GM19452 (cell line): ENCODE data around the gene PTPN21.
A peak's percentile ranks its signal among the peaks of the same experiment; 100 is the strongest.

Experiments used
- ATAC-seq: cut with Tn5 transposase; IDR thresholded peaks from one replicate; pipeline ENCODE4 v1.9.1; 2021; ENCODE audit not compliant: unreplicated experiment

PTPN21 gene

DNA sequence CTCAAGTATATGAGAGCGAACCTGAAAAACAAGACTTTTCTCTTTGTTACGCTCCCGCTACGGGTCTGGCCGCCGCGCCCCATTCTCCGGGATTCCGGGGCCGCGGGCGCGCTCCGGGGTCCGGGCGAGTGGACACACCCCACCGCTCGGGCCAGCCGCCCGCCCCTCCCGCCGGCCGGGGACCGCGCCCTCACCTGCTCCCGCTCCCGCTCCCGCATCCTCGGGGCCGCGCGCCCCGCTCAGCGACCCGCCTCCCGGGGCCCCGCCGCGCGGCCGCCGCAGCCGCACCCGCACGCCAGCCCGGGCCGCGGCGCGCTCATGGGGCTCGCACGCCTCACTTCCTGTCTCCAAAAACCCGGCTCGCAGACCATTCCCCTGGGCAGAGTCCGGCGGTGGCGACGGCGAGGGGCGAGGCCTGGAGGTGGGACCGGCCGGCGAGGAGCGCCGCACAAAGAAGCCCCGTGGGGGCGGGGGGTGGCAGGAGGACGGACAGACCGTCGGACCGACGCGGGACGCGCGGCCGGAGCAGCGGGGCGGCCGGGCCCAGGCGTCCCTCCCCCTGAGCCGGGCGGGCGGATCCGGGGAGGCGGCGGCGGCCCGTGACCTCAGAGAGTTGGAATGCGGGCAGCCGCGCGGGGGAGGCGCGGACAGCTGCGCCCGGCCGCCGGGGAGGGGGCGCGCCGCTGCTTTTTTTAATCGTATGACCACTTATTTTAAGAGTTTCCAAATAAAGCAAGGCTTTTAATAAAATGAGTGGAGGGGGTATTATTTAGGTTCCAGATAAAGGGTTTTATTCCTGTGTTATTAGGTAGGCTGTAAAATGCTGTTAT lies at the start of gene PTPN21:
PTPN21 (minus strand) TSS at position 551 of the 830 bp plus-strand sequence. CDS start 4,590 bp downstream, outside the sequence.
- ATAC-seq: peak; percentile 48

DNA sequence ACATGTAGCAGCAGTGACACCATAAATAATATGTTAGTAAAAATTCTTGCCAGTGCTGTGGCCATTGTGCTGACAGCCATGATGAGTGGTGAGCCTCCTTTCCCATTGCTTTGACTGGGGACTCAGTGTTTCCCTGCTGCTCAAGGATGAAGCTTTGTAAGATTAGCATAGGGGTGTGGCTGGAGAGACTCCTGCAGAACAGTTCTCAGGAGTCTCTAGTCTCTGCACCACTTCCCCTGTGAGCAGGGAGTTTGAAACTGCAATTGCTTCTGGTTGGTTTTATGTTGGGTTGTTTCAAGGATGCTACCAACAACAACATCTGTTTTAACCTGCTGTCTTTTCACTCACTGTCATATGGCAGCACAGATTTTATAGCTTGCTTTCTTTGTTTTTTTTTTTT lies 49.4 kb upstream of the PTPN21 start:
- ATAC-seq: no peak

DNA sequence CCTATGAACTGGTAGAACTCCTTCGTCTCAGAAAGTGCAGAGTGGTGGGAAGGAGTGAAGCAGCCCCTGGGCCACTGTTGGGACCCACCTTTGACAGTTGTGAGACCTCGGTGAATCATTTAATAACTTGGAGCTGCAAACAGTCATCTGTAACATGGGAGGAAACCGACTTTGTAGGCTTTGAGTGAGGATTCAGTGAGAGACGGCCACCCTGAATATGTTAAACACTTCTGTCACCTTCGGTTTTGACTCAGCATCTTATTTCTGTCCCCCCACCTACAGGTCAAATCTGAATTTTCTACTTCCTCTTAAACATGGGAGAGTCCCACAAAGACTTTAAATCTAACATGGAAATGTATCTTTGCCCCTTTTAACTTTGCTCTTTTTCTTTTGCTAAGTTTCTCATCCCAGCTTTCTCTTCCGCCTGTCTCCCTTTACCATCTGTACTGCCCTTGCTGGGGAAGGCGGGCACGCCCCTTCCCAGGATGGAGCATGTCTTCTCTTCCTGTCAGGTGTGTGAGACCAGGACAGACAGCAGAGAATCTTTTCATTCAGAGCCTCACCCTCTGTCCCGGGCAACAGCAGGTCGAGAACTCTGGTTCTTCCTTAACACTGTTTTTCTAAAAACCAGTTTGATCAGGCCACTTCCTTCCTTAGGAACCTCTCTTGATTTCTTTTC lies 45.1 kb upstream of the PTPN21 start:
- ATAC-seq: peak; percentile 90

DNA sequence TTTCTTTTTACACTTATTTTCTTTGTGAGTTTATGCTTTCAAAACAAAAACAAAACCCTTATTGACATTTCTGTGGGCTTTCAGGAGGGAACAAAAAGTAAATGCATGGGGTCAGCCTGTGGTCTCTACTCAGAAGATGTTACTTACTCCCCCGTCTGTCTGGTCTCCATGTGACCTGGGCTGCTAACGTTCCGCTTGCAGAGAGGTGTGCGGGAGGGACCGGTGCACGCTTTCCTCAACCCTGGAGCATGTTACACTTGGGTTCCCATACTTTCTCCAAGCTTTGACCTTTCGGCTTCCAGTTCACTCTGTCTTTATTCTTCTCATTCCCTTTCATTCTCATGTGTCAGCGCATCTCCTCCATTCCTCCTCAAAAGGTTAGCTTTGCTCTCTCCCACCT lies 44.5 kb upstream of the PTPN21 start:
- ATAC-seq: peak; percentile 26

- ATAC-seq: no peak
Measured at GRCh38 chr14:88598097-88598675, 43.4 kb upstream of the PTPN21 start.

DNA sequence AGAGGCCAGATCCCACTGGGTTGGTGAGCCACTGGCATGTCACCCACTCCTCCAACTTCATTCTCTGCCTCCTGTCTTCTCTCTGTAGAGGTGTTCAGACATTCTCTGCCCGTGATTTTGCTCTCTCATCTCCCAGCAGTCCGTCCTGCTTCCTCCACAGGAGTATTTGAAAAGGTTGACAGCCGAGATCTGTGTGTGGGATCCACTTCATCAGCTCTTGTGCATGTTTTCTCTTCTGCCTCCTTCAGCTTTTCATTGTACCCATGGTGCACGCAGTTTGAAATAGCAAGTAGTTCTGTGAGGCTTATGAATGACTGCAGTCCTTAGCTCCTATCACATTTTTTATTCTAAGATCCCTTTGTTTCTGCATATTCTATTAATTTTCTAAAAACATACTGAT lies 42.8 kb upstream of the PTPN21 start:
- no peak for ATAC-seq

- no peak for ATAC-seq
Measured at GRCh38 chr14:88597038-88597437, 42.2 kb upstream of the PTPN21 start.

- no peak for ATAC-seq
Measured at GRCh38 chr14:88592031-88592430, 37.2 kb upstream of the PTPN21 start.

DNA sequence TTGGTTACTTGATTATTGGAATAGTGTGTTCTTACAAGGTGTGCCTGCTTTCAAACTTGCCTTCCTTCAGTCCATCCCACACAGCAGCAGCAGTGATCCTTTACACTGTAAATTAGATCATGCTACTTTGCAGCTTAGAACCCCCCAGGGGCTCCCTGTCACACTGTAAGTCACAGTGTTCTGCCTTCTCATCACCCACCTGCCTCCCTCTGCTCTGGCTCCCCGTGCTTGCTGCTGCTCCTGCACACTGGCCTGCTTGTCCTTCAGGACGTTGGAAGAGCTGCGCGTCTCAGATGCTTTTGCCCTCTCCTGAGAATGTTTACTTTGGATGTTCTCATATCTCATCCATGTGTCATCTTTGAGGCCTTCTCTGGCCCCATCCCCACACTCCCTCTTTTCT lies 35.4 kb upstream of the PTPN21 start:
- no peak for ATAC-seq

DNA sequence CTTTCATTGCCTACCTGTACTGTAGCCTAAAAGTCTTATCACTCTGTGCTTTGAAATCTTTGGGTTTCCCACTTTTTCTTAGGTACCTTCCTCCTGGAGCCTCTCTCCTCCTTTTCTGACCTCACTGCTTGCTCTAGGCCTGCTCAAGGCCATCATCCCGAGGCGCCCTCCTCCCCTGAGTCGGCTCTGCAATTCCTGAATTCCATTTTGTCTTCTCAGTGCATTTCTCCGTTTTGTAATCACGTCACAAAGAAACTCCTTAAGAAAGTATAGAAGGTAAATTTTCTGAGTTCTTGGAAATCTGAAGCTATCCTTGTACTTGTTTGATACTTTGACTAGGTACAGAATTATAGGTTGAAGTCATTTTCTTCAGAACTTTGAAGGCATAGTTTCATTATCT lies 33.3 kb upstream of the PTPN21 start:
- no peak for ATAC-seq

GRCh38 chr14:88584451-88584850 lies 29.6 kb upstream of the PTPN21 start:
- no peak for ATAC-seq

DNA sequence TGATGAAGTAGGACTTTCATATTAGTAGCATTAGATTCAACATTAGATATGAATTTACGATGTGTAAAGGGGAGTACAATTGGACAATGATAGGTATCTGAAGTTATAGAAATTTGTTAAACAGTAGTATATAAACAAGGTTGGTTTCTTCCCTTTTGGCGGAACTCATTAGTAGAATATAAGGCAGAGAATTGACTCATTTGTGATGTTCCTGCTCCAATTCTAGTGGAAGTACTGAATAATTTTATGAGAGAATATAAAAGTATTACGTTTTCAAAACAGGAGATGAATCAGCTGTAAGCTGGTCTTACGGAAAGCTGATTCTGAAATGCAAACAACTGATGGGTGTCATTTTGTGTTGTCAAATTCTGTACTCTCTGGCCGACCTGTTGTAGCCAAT lies 21.4 kb upstream of the PTPN21 start:
- ATAC-seq: no peak

DNA sequence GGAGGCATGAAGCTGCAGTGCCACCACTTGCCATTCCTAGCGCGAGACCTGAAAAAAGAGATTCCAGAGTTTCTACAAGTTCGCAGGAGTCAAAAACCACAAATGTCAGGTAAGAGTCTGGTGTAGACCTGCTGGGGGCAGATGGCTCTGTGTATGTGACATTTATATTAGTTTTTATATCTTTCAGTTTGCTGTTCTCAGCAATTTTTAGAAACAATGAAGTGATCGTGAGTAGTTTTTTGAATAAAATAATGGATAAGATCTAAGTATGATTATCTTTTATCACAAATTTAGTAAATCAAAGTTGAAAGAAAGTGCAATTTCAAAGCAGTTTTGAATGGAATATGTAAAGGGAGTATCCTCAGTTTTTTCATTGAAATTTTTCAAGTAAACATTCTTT lies 17.3 kb upstream of the PTPN21 start:
- no peak for ATAC-seq

- no peak for ATAC-seq
Measured at GRCh38 chr14:88568196-88568595, 13.4 kb upstream of the PTPN21 start.

GRCh38 chr14:88565427-88565826 lies 10.6 kb upstream of the PTPN21 start:
- ATAC-seq: no peak

- no peak for ATAC-seq
Measured at GRCh38 chr14:88563845-88564244, 9.0 kb upstream of the PTPN21 start.

- ATAC-seq: peak; percentile 95
Measured at GRCh38 chr14:88562831-88563686, 8.3 kb upstream of the PTPN21 start, which contains the start of gene ZC3H14. Gene ZC3H14 (plus strand): TSS chr14:88563037. CDS start chr14:88563134, 97 bp downstream.

- ATAC-seq: no peak
Measured at GRCh38 chr14:88562532-88562830, 7.7 kb upstream of the PTPN21 start.

GRCh38 chr14:88559852-88560251 lies 5.0 kb upstream of the PTPN21 start:
- no peak for ATAC-seq

DNA sequence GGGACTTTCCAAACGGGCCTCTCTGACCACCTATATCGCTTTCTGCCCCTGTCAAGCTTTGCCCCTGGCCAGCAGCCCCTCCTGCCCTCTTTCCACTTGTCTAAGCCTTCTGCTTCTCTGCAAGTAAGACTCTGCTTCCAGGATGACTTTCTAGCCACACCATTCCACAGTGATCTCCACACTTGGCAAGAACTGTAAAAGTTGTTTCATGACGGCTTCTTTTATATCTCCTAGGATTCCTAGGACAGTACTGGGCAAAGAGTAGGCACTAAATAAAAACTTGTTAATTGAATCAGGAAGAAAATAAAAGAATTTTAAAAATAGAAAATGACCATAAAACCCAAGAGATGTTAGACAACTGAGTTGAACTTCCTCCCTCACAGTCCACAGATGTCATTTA lies 1.8 kb upstream of the PTPN21 start:
- ATAC-seq: no peak

DNA sequence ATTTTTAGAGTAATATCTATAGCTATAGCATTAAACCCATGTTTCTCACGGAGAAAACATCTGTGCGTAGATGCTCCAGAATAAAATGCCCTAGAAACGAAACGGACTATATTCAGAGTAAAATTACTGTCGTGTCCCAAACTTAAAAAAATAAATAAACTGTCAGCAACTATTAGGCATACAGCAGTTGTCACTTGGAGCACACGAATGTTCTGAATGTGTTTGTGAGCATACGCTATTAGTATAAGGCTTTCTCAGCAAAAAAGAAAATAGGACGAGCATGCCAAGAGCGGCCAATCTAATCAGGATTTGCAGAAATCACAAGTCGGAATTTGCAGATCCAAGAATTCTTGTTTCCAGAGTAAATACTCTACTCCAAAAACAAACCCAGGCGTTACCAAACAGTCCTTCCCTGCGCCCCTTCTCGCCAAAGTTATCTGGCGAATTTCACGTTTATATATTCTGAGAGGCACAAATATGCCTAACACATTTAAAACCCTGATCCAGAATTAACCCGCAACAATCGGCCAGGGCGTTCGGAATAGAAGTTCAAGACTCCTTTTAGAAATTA lies 836 bp downstream of the PTPN21 start:
- ATAC-seq: no peak
